ENCODE measurements around the gene RBM41.
A peak's percentile ranks its signal among the peaks of the same experiment; 100 is the strongest.

The RBM41 gene

GRCh38 chrX:107146670-107147069 is 28.0 kb upstream of the RBM41 start:
- no peak for TF ChIP-seq CTCF (IDR thresholded peaks at IDR 0.05; ENCODE audit: insufficient read depth, low read depth, low read length, missing control alignments)
- peak; percentile 0 for DNase-seq (ENCODE audit: low read depth)
- H3K4me3 ChIP-seq (ENCODE audit: low read depth, low read length), result no peak overlapping the region

GRCh38 chrX:107135965-107136307 is 17.3 kb upstream of the RBM41 start:
- DNase-seq (ENCODE audit: low read depth), result no peak
- H3K4me3 ChIP-seq (ENCODE audit: low read depth, low read length), result no peak overlapping the region

GRCh38 chrX:107135049-107135964 is 16.7 kb upstream of the RBM41 start:
- DNase-seq (ENCODE audit: low read depth), result no peak
- H3K4me3 ChIP-seq (ENCODE audit: low read depth, low read length), result no peak overlapping the region
- TF ChIP-seq CTCF (IDR thresholded peaks at IDR 0.05; ENCODE audit: insufficient read depth, low read depth, low read length, missing control alignments), result no peak

More at GRCh38 chrX:107135965-107136307, 17.3 kb upstream of the RBM41 start:
- TF ChIP-seq CTCF (IDR thresholded peaks at IDR 0.05; ENCODE audit: insufficient read depth, low read depth, low read length, missing control alignments), result no peak

GRCh38 chrX:107123750-107124149 is 5.1 kb upstream of the RBM41 start:
- DNase-seq (ENCODE audit: low read depth), result no peak
- no peak for TF ChIP-seq CTCF (IDR thresholded peaks at IDR 0.05; ENCODE audit: insufficient read depth, low read depth, low read length, missing control alignments)
- no peak overlapping the region for H3K4me3 ChIP-seq (ENCODE audit: low read depth, low read length)

GRCh38 chrX:107119283-107119682 is 661 bp upstream of the RBM41 start:
- TF ChIP-seq CTCF (IDR thresholded peaks at IDR 0.05; ENCODE audit: insufficient read depth, low read depth, low read length, missing control alignments), result no peak
- peak overlapping the region; percentile 78 for H3K4me3 ChIP-seq (ENCODE audit: low read depth, low read length)

GRCh38 chrX:107117993-107118321 is 665 bp downstream of the RBM41 start:
- peak overlapping the region; percentile 78 for H3K4me3 ChIP-seq (ENCODE audit: low read depth, low read length)
- DNase-seq (ENCODE audit: low read depth), result peak; percentile 47
- no peak for TF ChIP-seq CTCF (IDR thresholded peaks at IDR 0.05; ENCODE audit: insufficient read depth, low read depth, low read length, missing control alignments)

More at GRCh38 chrX:107119283-107119682, 661 bp upstream of the RBM41 start:
- DNase-seq (ENCODE audit: low read depth), result no peak

GRCh38 chrX:107107459-107107858 is 11.2 kb downstream of the RBM41 start:
- no peak overlapping the region for H3K4me3 ChIP-seq (ENCODE audit: low read depth, low read length)
- TF ChIP-seq CTCF (IDR thresholded peaks at IDR 0.05; ENCODE audit: insufficient read depth, low read depth, low read length, missing control alignments), result no peak
- no peak for DNase-seq (ENCODE audit: low read depth)
